Mesodermal cell (in vitro differentiated cells): Measurements from ENCODE around the gene C10orf105.

Experiments
- H3K27ac ChIP-seq: 2 replicates; pipeline ENCODE4 v1.7.0; 2013; ENCODE audit warnings: mild to moderate bottlenecking, low read depth, low read length, moderate library complexity; ENCODE audit not compliant: severe bottlenecking
- H3K36me3 ChIP-seq: 2 replicates; pipeline ENCODE4 v1.7.1; 2013; ENCODE audit warnings: mild to moderate bottlenecking, low read length, moderate library complexity; ENCODE audit not compliant: control insufficient read depth, insufficient read depth
- H3K4me1 ChIP-seq: one replicate; pipeline ENCODE4 v1.7.1; 2013; ENCODE audit warnings: mild to moderate bottlenecking, low read length; ENCODE audit not compliant: insufficient read depth, control insufficient read depth, poor library complexity, severe bottlenecking
- H3K4me3 ChIP-seq: 2 replicates; pipeline ENCODE4 v1.7.0; 2013; ENCODE audit warnings: low read length, control low read depth, mild to moderate bottlenecking; ENCODE audit not compliant: insufficient read depth, poor library complexity, severe bottlenecking; ENCODE audit errors: extremely low read depth
- H3K9me3 ChIP-seq: 2 replicates; pipeline ENCODE4 v1.7.1; 2013; ENCODE audit warnings: mild to moderate bottlenecking, low read length, moderate library complexity; ENCODE audit not compliant: control insufficient read depth
- WGBS, 2 experiments: methylation state at CpG; one replicate each; pipeline ENCODE4 v1.1.5; 2013; ENCODE audit warnings: missing lambda C conversion rate in 2 of 2; ENCODE audit not compliant: insufficient coverage in 2 of 2; 5-methylcytosine and 5-hydroxymethylcytosine counted together

Gene C10orf105

GRCh38 chr10:71706216-71707121, 13.1 kb downstream of the C10orf105 start:
- Histone ChIP-seq H3K4me3 (no peak overlapping the region), H3K9me3 (no peaks in the 10 kb centered on the region), H3K36me3 (no peaks in the 10 kb centered on the region), H3K27ac (no peak overlapping the region), H3K4me1 (no peaks in the 10 kb centered on the region)
- 93 to 97% methylated on average over 29 to 33 of the region's 35 CpGs for WGBS, 2 experiments

GRCh38 chr10:71705582-71705981, 14.0 kb downstream of the C10orf105 start:
- Histone ChIP-seq H3K4me1 (no peaks in the 10 kb centered on the region), H3K4me3 (no peak overlapping the region), H3K9me3 (no peaks in the 10 kb centered on the region), H3K27ac (no peak overlapping the region), H3K36me3 (no peaks in the 10 kb centered on the region)
- WGBS, 2 experiments = 64 to 75% methylated on average over 1 of the region's 2 CpGs

GRCh38 chr10:71704816-71705215, 14.8 kb downstream of the C10orf105 start:
- no peaks in the 10 kb centered on the region for H3K36me3 ChIP-seq
- H3K9me3 ChIP-seq = no peaks in the 10 kb centered on the region
- H3K27ac ChIP-seq = no peak overlapping the region
- WGBS, 2 experiments = 92 to 95% methylated on average over 17 to 18 of the region's 18 CpGs
- no peaks in the 10 kb centered on the region for H3K4me1 ChIP-seq
- no peak overlapping the region for H3K4me3 ChIP-seq

GRCh38 chr10:71703577-71703976, 16.0 kb downstream of the C10orf105 start:
- H3K9me3 ChIP-seq = no peaks in the 10 kb centered on the region
- no peaks in the 10 kb centered on the region for H3K4me1 ChIP-seq
- 90 to 92% methylated on average over 3 to 11 of the region's 11 CpGs for WGBS, 2 experiments
- H3K4me3 ChIP-seq = no peak overlapping the region
- H3K36me3 ChIP-seq = no peaks in the 10 kb centered on the region
- H3K27ac ChIP-seq = no peak overlapping the region

- H3K4me3 ChIP-seq = no peak overlapping the region
Measured at GRCh38 chr10:71701496-71702132, 18.0 kb downstream of the C10orf105 start.

GRCh38 chr10:71700731-71701368, 18.7 kb downstream of the C10orf105 start:
- 85 to 89% methylated on average over 8 to 9 of the region's 11 CpGs for WGBS, 2 experiments
- no peaks in the 10 kb centered on the region for H3K9me3 ChIP-seq
- no peak overlapping the region for H3K4me3 ChIP-seq
- no peaks in the 10 kb centered on the region for H3K36me3 ChIP-seq
- H3K27ac ChIP-seq = no peak overlapping the region
- H3K4me1 ChIP-seq = no peaks in the 10 kb centered on the region

More at GRCh38 chr10:71701496-71702132, 18.0 kb downstream of the C10orf105 start:
- Histone ChIP-seq H3K36me3 (no peaks in the 10 kb centered on the region), H3K4me1 (no peaks in the 10 kb centered on the region), H3K9me3 (no peaks in the 10 kb centered on the region), H3K27ac (no peak overlapping the region)
- WGBS, 2 experiments = 77 to 85% methylated on average over 5 to 10 of the region's 11 CpGs

- 60 to 100% methylated on average over 1 to 3 of the region's 5 CpGs for WGBS, 2 experiments
- no peaks in the 10 kb centered on the region for H3K36me3 ChIP-seq
- no peak overlapping the region for H3K27ac ChIP-seq
- H3K4me3 ChIP-seq = no peak overlapping the region
- no peaks in the 10 kb centered on the region for H3K4me1 ChIP-seq
- H3K9me3 ChIP-seq = no peaks in the 10 kb centered on the region
Measured at GRCh38 chr10:71698737-71699136, 20.8 kb downstream of the C10orf105 start.

GRCh38 chr10:71697938-71698709, 21.5 kb downstream of the C10orf105 start:
- Histone ChIP-seq H3K27ac (no peak overlapping the region), H3K4me1 (no peaks in the 10 kb centered on the region), H3K9me3 (no peaks in the 10 kb centered on the region), H3K36me3 (no peaks in the 10 kb centered on the region), H3K4me3 (no peak overlapping the region)
- 75 to 97% methylated on average over 6 of the region's 7 CpGs for WGBS, 2 experiments

GRCh38 chr10:71696628-71697326, 22.8 kb downstream of the C10orf105 start:
- Histone ChIP-seq H3K36me3 (no peaks in the 10 kb centered on the region), H3K27ac (no peak overlapping the region), H3K9me3 (no peaks in the 10 kb centered on the region), H3K4me1 (no peaks in the 10 kb centered on the region), H3K4me3 (no peak overlapping the region)
- WGBS, 2 experiments = 59 to 66% methylated on average over 8 of the region's 10 CpGs
